H9 (cell line): Measurements from ENCODE around the gene RPGRIP1L. TPM values are rescaled to one million over a fixed set of nuclear protein-coding genes. Genes with fewer than 3 reads are reported as not detected.

Experiments
- DNase-seq: peaks from one replicate; pipeline ENCODE4 v3.0.0-alpha.2; 2017
- H2AFZ ChIP-seq: one replicate; pipeline ENCODE4 v1.6.1; 2013; ENCODE audit warnings: mild to moderate bottlenecking, low read length, control low read depth, moderate library complexity
- H2AK5ac ChIP-seq: 2 replicates; pipeline ENCODE4 v1.6.1; 2013; ENCODE audit warnings: low read length, control low read depth, mixed read lengths; ENCODE audit not compliant: insufficient read length
- H2BK120ac ChIP-seq: one replicate; pipeline ENCODE4 v1.6.1; 2013; ENCODE audit warnings: low read depth, mild to moderate bottlenecking, low read length, control low read depth, inconsistent platforms; ENCODE audit not compliant: poor library complexity, severe bottlenecking
- H2BK12ac ChIP-seq: 2 replicates; pipeline ENCODE4 v1.6.1; 2013; ENCODE audit warnings: low read length, control low read depth, mixed read lengths, low read depth; ENCODE audit not compliant: insufficient read length
- H2BK15ac ChIP-seq: 2 replicates; pipeline ENCODE4 v1.6.1; 2013; ENCODE audit warnings: low read depth, low read length, control low read depth
- H2BK20ac ChIP-seq: one replicate; pipeline ENCODE4 v1.6.1; 2013; ENCODE audit warnings: low read depth, mild to moderate bottlenecking, low read length, control low read depth, inconsistent platforms; ENCODE audit not compliant: poor library complexity, severe bottlenecking
- H2BK5ac ChIP-seq: 2 replicates; pipeline ENCODE4 v1.6.1; 2013; ENCODE audit warnings: low read length, control low read depth, mixed read lengths; ENCODE audit not compliant: insufficient read length
- H3K14ac ChIP-seq: 2 replicates; pipeline ENCODE4 v1.6.1; 2013; ENCODE audit warnings: low read length, control low read depth; ENCODE audit not compliant: insufficient read depth
- H3K18ac ChIP-seq: 2 replicates; pipeline ENCODE4 v1.6.1; 2013; ENCODE audit warnings: low read depth, mild to moderate bottlenecking, mixed read lengths, low read length, control low read depth; ENCODE audit not compliant: insufficient read length
- H3K23ac ChIP-seq: 2 replicates; pipeline ENCODE4 v1.6.1; 2013; ENCODE audit warnings: low read length, control low read depth, mixed read lengths, low read depth; ENCODE audit not compliant: insufficient read length
- H3K23me2 ChIP-seq: 2 replicates; pipeline ENCODE4 v1.6.1; 2013; ENCODE audit warnings: low read depth, mild to moderate bottlenecking, mixed read lengths, low read length, control low read depth; ENCODE audit not compliant: insufficient read length, poor library complexity, severe bottlenecking
- H3K27ac ChIP-seq: 2 replicates; pipeline ENCODE4 v1.5.1; 2013; ENCODE audit warnings: low read length, control low read depth, mixed read lengths, low read depth; ENCODE audit not compliant: insufficient read length
- H3K27me3 ChIP-seq: 2 replicates; pipeline ENCODE4 v1.6.1; 2013; ENCODE audit warnings: low read length, control low read depth, inconsistent platforms; ENCODE audit not compliant: insufficient read depth
- H3K4ac ChIP-seq: 2 replicates; pipeline ENCODE4 v1.6.1; 2013; ENCODE audit warnings: low read depth, mild to moderate bottlenecking, control low read depth, inconsistent platforms, low read length, moderate library complexity
- H3K4me1 ChIP-seq: 2 replicates; pipeline ENCODE4 v1.6.1; 2013; ENCODE audit warnings: low read length, control low read depth, inconsistent platforms; ENCODE audit not compliant: insufficient read depth
- H3K4me2 ChIP-seq: 2 replicates; pipeline ENCODE4 v1.6.1; 2013; ENCODE audit warnings: low read length, control low read depth, mixed read lengths; ENCODE audit not compliant: insufficient read length, insufficient read depth
- H3K56ac ChIP-seq: 2 replicates; pipeline ENCODE4 v1.6.1; 2013; ENCODE audit warnings: low read depth, mild to moderate bottlenecking, mixed read lengths, low read length, control low read depth; ENCODE audit not compliant: insufficient read length
- H3K79me1 ChIP-seq: 2 replicates; pipeline ENCODE4 v1.6.1; 2013; ENCODE audit warnings: low read depth, mild to moderate bottlenecking, moderate library complexity, low read length, control low read depth, inconsistent platforms; ENCODE audit not compliant: insufficient read depth, poor library complexity, severe bottlenecking
- H3K79me2 ChIP-seq: 2 replicates; pipeline ENCODE4 v1.6.1; 2013; ENCODE audit warnings: low read length, control low read depth, inconsistent platforms; ENCODE audit not compliant: insufficient read depth
- H3K9ac ChIP-seq: 2 replicates; pipeline ENCODE4 v1.6.1; 2013; ENCODE audit warnings: low read length, control low read depth, mixed read lengths; ENCODE audit not compliant: insufficient read length; ENCODE audit errors: extremely low read depth
- H3K9me3 ChIP-seq: one replicate; pipeline ENCODE4 v1.6.1; 2013; ENCODE audit warnings: low read depth, low read length, inconsistent platforms; ENCODE audit not compliant: control insufficient read depth
- H3T11ph ChIP-seq: one replicate; pipeline ENCODE4 v1.6.1; 2013; ENCODE audit warnings: mild to moderate bottlenecking, low read length, control low read depth, inconsistent platforms
- H4K20me1 ChIP-seq: one replicate; pipeline ENCODE4 v1.6.1; 2013; ENCODE audit not compliant: control insufficient read depth, insufficient read length, insufficient read depth
- H4K5ac ChIP-seq: 2 replicates; pipeline ENCODE4 v1.6.1; 2013; ENCODE audit warnings: low read depth, mild to moderate bottlenecking, mixed read lengths, low read length, control low read depth; ENCODE audit not compliant: insufficient read length
- H4K8ac ChIP-seq: replicated peaks from 2 replicates; pipeline ENCODE4 v1.6.1; 2013; ENCODE audit warnings: low read length, control low read depth, mixed read lengths, low read depth; ENCODE audit not compliant: insufficient read length
- H4K91ac ChIP-seq: 2 replicates; pipeline ENCODE4 v1.6.1; 2013; ENCODE audit warnings: low read depth, mild to moderate bottlenecking, moderate library complexity, mixed read lengths, low read length, control low read depth; ENCODE audit not compliant: insufficient read length
- H3K27ac Mint-ChIP-seq, 3 experiments: 2 replicates in 2 of 3; 3 replicates in 1 of 3; pipeline ENCODE4 v1.8.0; 2020 to 2021; ENCODE audit warnings: mixed read lengths in 3 of 3, mild to moderate bottlenecking in 1 of 3, moderate library complexity in 1 of 3
- H3K27me3 Mint-ChIP-seq: 2 replicates; pipeline ENCODE4 v1.8.0; 2021; ENCODE audit warnings: low read depth, mild to moderate bottlenecking, moderate library complexity, mixed read lengths
- H3K36me3 Mint-ChIP-seq, 3 experiments: 2 replicates in 2 of 3; 3 replicates in 1 of 3; pipeline ENCODE4 v1.8.0; 2020 to 2021; ENCODE audit warnings: low read depth in 3 of 3, mixed read lengths in 3 of 3; ENCODE audit not compliant: insufficient read depth in 1 of 3
- H3K4me1 Mint-ChIP-seq, 2 experiments: 2 replicates each; pipeline ENCODE4 v1.8.0; 2020; ENCODE audit warnings: mixed read lengths in 2 of 2
- H3K4me3 Mint-ChIP-seq, 2 experiments: 2 replicates in 1 of 2; 3 replicates in 1 of 2; pipeline ENCODE4 v1.8.0; 2020 to 2021; ENCODE audit warnings: mild to moderate bottlenecking in 2 of 2, mixed read lengths in 2 of 2, moderate library complexity in 1 of 2
- H3K9me3 Mint-ChIP-seq, 2 experiments: 2 replicates in 1 of 2; 3 replicates in 1 of 2; pipeline ENCODE4 v1.8.0; 2020; ENCODE audit warnings: mild to moderate bottlenecking in 2 of 2, mixed read lengths in 2 of 2, moderate library complexity in 1 of 2
- CTCF ChIP-seq: fragments of 200-600 bp; sonication (generic); conservative IDR thresholded peaks from 3 replicates; pipeline ENCODE4 v1.8.0; 2021; ENCODE audit warnings: antibody characterized with exemption, mild to moderate bottlenecking
- WGBS: extraction: QIAGEN DNeasy Blood & Tissue Kit; methylation state at CpG from one replicate; pipeline ENCODE4 v1.1.7; 2013; ENCODE audit warnings: missing lambda C conversion rate, low lambda C conversion rate, mixed read lengths; ENCODE audit not compliant: insufficient read length; ENCODE audit errors: extremely low coverage; 5-methylcytosine and 5-hydroxymethylcytosine counted together
- total RNA-seq: library from RNA; stranded (reverse); gene quantifications from 2 replicates; pipeline ENCODE4 v1.2.1, GENCODE V29; 2021

The RPGRIP1L gene
- total RNA-seq, 1 experiment from 2014 or later: 11.7 TPM

DNA sequence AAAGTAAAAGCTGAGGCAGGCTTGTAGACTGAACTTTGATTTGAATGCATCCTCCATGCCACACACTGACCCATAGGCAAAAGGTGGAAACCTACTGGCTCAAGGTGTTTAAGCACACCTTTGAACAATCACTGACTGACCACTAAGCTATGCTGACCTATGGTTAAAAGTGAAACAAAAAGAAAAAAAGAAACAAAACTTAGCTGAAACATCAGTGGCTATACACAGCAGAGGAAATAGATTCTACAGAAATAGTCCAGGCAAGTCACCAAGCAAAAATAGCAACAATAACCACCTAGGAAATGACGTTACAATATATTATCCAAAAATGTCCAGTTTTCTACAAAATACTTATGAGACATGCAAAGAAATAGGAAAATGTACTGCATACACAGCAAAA lies 60.2 kb downstream of the RPGRIP1L start:
- Histone ChIP-seq H3K18ac (no peak overlapping the region), H4K91ac (no peak overlapping the region), H4K20me1 (no peaks in the 10 kb centered on the region), H2BK20ac (no peak overlapping the region), H2AK5ac (no peak overlapping the region), H2AFZ (no peak overlapping the region), H4K5ac (no peak overlapping the region), H3K4ac (no peak overlapping the region), H2BK5ac (no peak overlapping the region), H3K9ac (no peak overlapping the region), H3K23me2 (no peaks in the 10 kb centered on the region), H3K27me3 (no peaks in the 10 kb centered on the region), H2BK12ac (no peak overlapping the region), H3K79me2 (no peaks in the 10 kb centered on the region), H3T11ph (no peak overlapping the region), H4K8ac (no peak overlapping the region), H2BK15ac (no peak overlapping the region), H3K9me3 (no peaks in the 10 kb centered on the region), H3K56ac (no peak overlapping the region), H2BK120ac (no peak overlapping the region), H3K23ac (no peak overlapping the region), H3K4me2 (no peak overlapping the region), H3K14ac (no peak overlapping the region), H3K4me1 (no peaks in the 10 kb centered on the region; the same call in 1 of the 2 replicates), H3K79me1 (no peaks in the 10 kb centered on the region), H3K27ac (no peak overlapping the region)
- H3K4me3 Mint-ChIP-seq: no peak overlapping the region
- no peak for TF ChIP-seq CTCF
- no peak for DNase-seq
- no peaks in the 10 kb centered on the region; a peak in 3 of 5 replicates for H3K9me3 Mint-ChIP-seq
- no CpG with 5 or more reads among the region's 1 CpG for WGBS
- no peaks in the 10 kb centered on the region for H3K27me3 Mint-ChIP-seq
- H3K27ac Mint-ChIP-seq: no peak overlapping the region
- peaks cover 11% of the 10 kb centered on the region in 2 experiments for H3K4me1 Mint-ChIP-seq
- H3K36me3 Mint-ChIP-seq: peaks cover 9 to 25% (median 9%) of the 10 kb centered on the region in 3 experiments
